GM12875 (cell line): ENCODE results near the gene SCAF8.

Experiments
- H3K4me3 ChIP-seq: one replicate; pipeline ENCODE4 v1.5.1; 2011; ENCODE audit warnings: low read depth, low read length, control low read depth
- CTCF ChIP-seq: IDR thresholded peaks from 2 replicates; pipeline ENCODE4 v1.5.1; 2011; ENCODE audit warnings: low read depth, mild to moderate bottlenecking, control low read depth, inconsistent platforms, low read length, moderate library complexity, borderline replicate concordance; ENCODE audit not compliant: insufficient read depth

Gene SCAF8

GRCh38 chr6:154840363-154840762 lies 107.1 kb downstream of the SCAF8 start:
- no peak for TF ChIP-seq CTCF
- no peak overlapping the region for H3K4me3 ChIP-seq

GRCh38 chr6:154841109-154841508 lies 107.9 kb downstream of the SCAF8 start:
- H3K4me3 ChIP-seq: no peak overlapping the region
- TF ChIP-seq CTCF: no peak

- no peak for TF ChIP-seq CTCF
- H3K4me3 ChIP-seq: no peak overlapping the region
Measured at GRCh38 chr6:154842833-154843232, 109.6 kb downstream of the SCAF8 start.

GRCh38 chr6:154847318-154847717 lies 114.1 kb downstream of the SCAF8 start:
- no peak overlapping the region for H3K4me3 ChIP-seq
- TF ChIP-seq CTCF: no peak

- no peak overlapping the region for H3K4me3 ChIP-seq
- TF ChIP-seq CTCF: no peak
Measured at GRCh38 chr6:154848580-154848979, 115.4 kb downstream of the SCAF8 start.

DNA sequence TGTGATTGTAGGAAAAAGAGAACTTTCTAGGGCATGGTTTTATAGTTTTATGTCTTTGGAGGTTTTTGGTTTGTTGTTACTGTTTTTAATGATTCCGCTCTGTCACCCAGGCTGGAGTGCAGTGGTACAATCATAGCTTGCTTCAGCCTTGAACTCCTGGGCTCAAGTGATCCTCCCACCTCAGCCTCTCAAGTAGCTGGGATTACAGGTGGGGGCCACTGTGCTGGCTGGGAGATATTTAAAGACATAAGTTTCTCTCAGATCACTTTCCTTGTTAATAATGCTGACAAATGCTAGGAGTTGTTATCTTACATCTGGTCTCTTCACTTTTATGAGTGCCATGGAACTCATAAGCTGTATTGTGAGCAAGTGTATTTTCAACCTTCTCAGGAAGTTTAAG lies 116.3 kb downstream of the SCAF8 start:
- H3K4me3 ChIP-seq: no peak overlapping the region
- TF ChIP-seq CTCF: no peak

DNA sequence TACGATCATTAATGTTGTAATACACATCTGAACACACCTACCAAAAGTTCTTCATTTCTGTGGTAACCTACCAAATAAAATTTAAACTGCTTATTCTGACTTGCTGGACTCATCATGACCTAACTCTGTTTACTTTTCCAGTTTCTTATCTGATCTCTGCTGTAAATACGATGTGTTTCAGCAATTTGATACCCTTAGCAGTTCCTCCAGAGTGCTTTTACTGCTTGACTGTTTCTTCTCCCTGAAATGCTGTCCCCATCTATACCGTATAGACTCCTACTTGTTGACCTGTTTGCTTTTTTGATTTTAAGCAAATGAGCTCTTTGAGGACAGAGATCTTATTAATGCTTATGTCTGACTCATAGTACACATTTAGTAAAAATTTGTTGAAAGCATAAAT lies 119.5 kb downstream of the SCAF8 start:
- no peak overlapping the region for H3K4me3 ChIP-seq
- no peak for TF ChIP-seq CTCF
